Fibroblast of lung (primary cell): Measurements from ENCODE around the gene NUP85.

ENCODE experiments used
- CTCF ChIP-seq, 2 donors: IDR thresholded peaks in 1 of 2; conservative IDR thresholded peaks in 1 of 2; 1 replicate in 1 of 2; 2 replicates in 1 of 2; pipeline ENCODE4 v1.5.1; 2011 to 2012; ENCODE audit warnings: low read length in 2 of 2, control low read depth in 1 of 2, inconsistent platforms in 1 of 2, low read depth in 1 of 2, mild to moderate bottlenecking in 1 of 2
- EZH2 ChIP-seq: IDR thresholded peaks from 2 replicates; pipeline ENCODE4 v1.5.1; 2012; ENCODE audit warnings: low read length, control low read depth, mild to moderate bottlenecking; ENCODE audit errors: missing control alignments

- no peak for TF ChIP-seq CTCF (conservative IDR thresholded peaks at IDR 0.05 in 1 of 2, IDR thresholded peaks at IDR 0.05 in 1 of 2; ENCODE audit: low read depth in 1 of 2, low read length in 2 of 2)
- no peak for TF ChIP-seq EZH2
Measured at GRCh38 chr17:75250009-75250471, 44.6 kb downstream of the NUP85 start.
